SK-N-MC (cell line): ENCODE results near the gene LHFPL2.

Source experiments
- EZH2 ChIP-seq: fragments of 200-600 bp; sonication (generic); IDR thresholded peaks from one replicate; pipeline ENCODE4 v1.6.1; 2017; ENCODE audit warnings: antibody characterized with exemption
- POLR2AphosphoS5 ChIP-seq: IDR thresholded peaks from 2 replicates; pipeline ENCODE4 v1.6.1; 2012; ENCODE audit warnings: mild to moderate bottlenecking, low read depth, low read length, borderline replicate concordance

GRCh38 chr5:78578015-78578414 is 70.6 kb downstream of the LHFPL2 start:
- TF ChIP-seq EZH2 (no peak), POLR2AphosphoS5 (no peak)
